Body of pancreas (tissue), 4 donors: ENCODE data around the gene CDK13. TPM values are rescaled to one million over a fixed set of nuclear protein-coding genes. Genes with fewer than 3 reads are reported as not detected.
"Not testable (repeated sequence)": the region's sequence is repeated elsewhere in the genome, so short reads cannot be mapped to it uniquely, and the experiment has no call there.

Experiments
- ATAC-seq: fragments of 150-250 bp; one replicate; pipeline ENCODE4 v1.9.1; 2016
- DNase-seq, 4 donors: peaks; one replicate each; pipeline ENCODE4 v3.0.0-alpha.2; 2019
- H3K27ac ChIP-seq, 4 donors: fragments of 200-600 bp; sonication (generic); 1 replicate in 3 of 4; 2 replicates in 1 of 4; pipeline versions ENCODE4 v1.5.1 to v1.6.1; 2016 to 2019; ENCODE audit warnings: mild to moderate bottlenecking in 1 of 4, mixed read lengths in 1 of 4, moderate library complexity in 1 of 4
- H3K27me3 ChIP-seq, 2 donors: fragments of 200-600 bp; sonication (generic); one replicate each; pipeline ENCODE4 v1.6.0; 2016; ENCODE audit warnings: mild to moderate bottlenecking in 1 of 2
- H3K36me3 ChIP-seq, 2 donors: fragments of 200-600 bp; sonication (generic); replicated peaks in 1 of 2; 2 replicates each; pipeline ENCODE4 v1.5.1; 2016; ENCODE audit warnings: low read depth in 2 of 2; ENCODE audit not compliant: insufficient read depth in 1 of 2
- H3K4me1 ChIP-seq: fragments of 200-600 bp; sonication (generic); one replicate; pipeline ENCODE4 v1.6.0; 2016
- H3K4me3 ChIP-seq, 2 donors: fragments of 200-600 bp; sonication (generic); 1 replicate in 1 of 2; 2 replicates in 1 of 2; pipeline ENCODE4 v1.5.1; 2016 to 2019
- H3K9me3 ChIP-seq, 3 donors: fragments of 200-600 bp; sonication (generic); 1 replicate in 2 of 3; 2 replicates in 1 of 3; pipeline ENCODE4 v1.5.1; 2016
- CTCF ChIP-seq, 7 experiments: fragments of 450-650 bp in 4 of 7; fragments of 200-600 bp in 3 of 7; sonication (generic) in 3 of 7; IDR thresholded peaks; one replicate each; pipeline ENCODE4 v1.5.1; 2016 to 2019; ENCODE audit warnings: antibody characterized with exemption in 7 of 7
- POLR2A ChIP-seq, 3 donors: fragments of 450-650 bp; IDR thresholded peaks; one replicate each; pipeline ENCODE4 v1.6.1; 2016; ENCODE audit warnings: antibody characterized with exemption in 3 of 3, mild to moderate bottlenecking in 2 of 3
- WGBS, 2 donors: methylation state at CpG; one replicate each; pipeline ENCODE4 v1.1.5; 2017; 5-methylcytosine and 5-hydroxymethylcytosine counted together
- intact Hi-C: fragments of 100-400 bp; cut with DNase I; formaldehyde crosslinking; loops from one replicate; pipeline ENCODE4 v1.15.1; 2023
- total RNA-seq, 2 donors: library from RNA; depleted of rRNA; stranded (reverse); fragments of >200 nt; gene quantifications; one replicate each; pipeline ENCODE4 v1.1.0, GENCODE V29; 2016

Gene CDK13
- total RNA-seq, 2 donors from 2014 or later = 73.2 to 97.6 TPM

GRCh38 chr7:40134428-40135316 lies 184.6 kb downstream of the CDK13 start, which contains the start of the genes MPLKIP and SUGCT:
TSS of gene MPLKIP (minus strand) at chr7:40134622. CDS start at chr7:40134567, 55 bp downstream.
TSS of gene SUGCT (plus strand) at chr7:40135005.
- Histone ChIP-seq H3K4me3 (peak within 1 kb of the TSS; percentile 58 to 96), H3K4me1 (peaks cover 31% of the 10 kb centered on the region), H3K27me3 (no peaks in the 10 kb centered on the region), H3K27ac (peak within 1 kb of the TSS; percentile 57 to 92 (median 90)), H3K9me3 (no peaks in the 10 kb centered on the region), H3K36me3 (no peaks in the 10 kb centered on the region)
- ATAC-seq (peak; percentile 95), DNase-seq (peak; percentile 86 to 91 (median 89))
- TF ChIP-seq POLR2A (IDR thresholded peaks at IDR 0.05) = peak; percentile 37 to 85 (median 78)
- TF ChIP-seq CTCF (IDR thresholded peaks at IDR 0.05) = peak; percentile 95 to 99 (median 97)
- WGBS, 2 donors = 1% methylated on average over 18 to 72 of the region's 75 CpGs
- intact Hi-C loops = no loop called here

DNA sequence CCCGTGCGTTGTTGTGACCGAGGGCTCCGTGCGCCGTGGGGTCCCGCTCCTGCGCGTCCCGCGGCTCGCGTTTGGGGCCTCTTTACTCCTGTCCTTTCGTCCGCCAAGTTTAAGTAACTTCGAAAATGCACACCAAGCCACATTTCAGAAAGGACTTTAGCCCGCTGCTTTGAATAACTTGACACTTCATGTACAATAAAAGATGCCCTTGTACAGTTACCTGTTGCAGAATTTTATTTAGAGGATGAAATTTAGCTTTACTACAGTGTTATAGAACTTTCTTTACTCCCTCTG lies 185.2 kb downstream of the CDK13 start:
- TF ChIP-seq POLR2A (IDR thresholded peaks at IDR 0.05) = no peak
- no peak for TF ChIP-seq CTCF (IDR thresholded peaks at IDR 0.05)
- no peaks in the 10 kb centered on the region for H3K9me3 ChIP-seq
- ATAC-seq = no peak
- H3K4me1 ChIP-seq = peaks cover 31% of the 10 kb centered on the region
- H3K27me3 ChIP-seq = no peaks in the 10 kb centered on the region
- peak overlapping the region in 1 of 2 donors; percentile 96 for H3K4me3 ChIP-seq
- peak overlapping the region; percentile 57 to 92 (median 90) for H3K27ac ChIP-seq
- DNase-seq = no peak
- intact Hi-C loops = no loop called here
- WGBS, 2 donors = 0 to 3% methylated on average over 4 to 17 of the region's 17 CpGs
- no peaks in the 10 kb centered on the region for H3K36me3 ChIP-seq

GRCh38 chr7:40137563-40137962 lies 187.5 kb downstream of the CDK13 start:
- Histone ChIP-seq H3K4me1 (peaks cover 15% of the 10 kb centered on the region), H3K4me3 (no peak overlapping the region), H3K9me3 (no peaks in the 10 kb centered on the region), H3K36me3 (no peaks in the 10 kb centered on the region), H3K27me3 (no peaks in the 10 kb centered on the region), H3K27ac (no peak overlapping the region)
- TF ChIP-seq CTCF (IDR thresholded peaks at IDR 0.05) (no peak), POLR2A (IDR thresholded peaks at IDR 0.05) (no peak)
- WGBS, 2 donors = 87 to 91% methylated on average over 2 of the region's 2 CpGs
- DNase-seq = no peak
- no peak for ATAC-seq
- intact Hi-C loops = no loop called here

- peaks cover 5% of the 10 kb centered on the region for H3K4me1 ChIP-seq
- 93% methylated on average over 5 of the region's 5 CpGs for WGBS, 2 donors
- no peaks in the 10 kb centered on the region for H3K36me3 ChIP-seq
- H3K9me3 ChIP-seq = no peaks in the 10 kb centered on the region
- DNase-seq (no peak), ATAC-seq (no peak)
- no peaks in the 10 kb centered on the region for H3K27me3 ChIP-seq
- intact Hi-C loops = no loop called here
- H3K27ac ChIP-seq = no peak overlapping the region
- no peak overlapping the region for H3K4me3 ChIP-seq
- TF ChIP-seq POLR2A (IDR thresholded peaks at IDR 0.05) = no peak
- TF ChIP-seq CTCF (IDR thresholded peaks at IDR 0.05) = no peak
Measured at GRCh38 chr7:40138973-40139372, 188.9 kb downstream of the CDK13 start.

- H3K4me1 ChIP-seq, intact Hi-C loops, H3K27ac ChIP-seq, ATAC-seq, DNase-seq, H3K4me3 ChIP-seq, H3K36me3 ChIP-seq, H3K9me3 ChIP-seq, H3K27me3 ChIP-seq: not testable (repeated sequence)
- 92 to 98% methylated on average over 13 of the region's 13 CpGs for WGBS, 2 donors
Measured at GRCh38 chr7:40139891-40140290, 189.8 kb downstream of the CDK13 start.

- H3K4me1 ChIP-seq, H3K9me3 ChIP-seq, intact Hi-C loops, ATAC-seq, DNase-seq, H3K27me3 ChIP-seq, H3K27ac ChIP-seq, H3K4me3 ChIP-seq, H3K36me3 ChIP-seq: not testable (repeated sequence)
- 90 to 93% methylated on average over 5 of the region's 5 CpGs for WGBS, 2 donors
Measured at GRCh38 chr7:40141916-40142315, 191.9 kb downstream of the CDK13 start.

DNA sequence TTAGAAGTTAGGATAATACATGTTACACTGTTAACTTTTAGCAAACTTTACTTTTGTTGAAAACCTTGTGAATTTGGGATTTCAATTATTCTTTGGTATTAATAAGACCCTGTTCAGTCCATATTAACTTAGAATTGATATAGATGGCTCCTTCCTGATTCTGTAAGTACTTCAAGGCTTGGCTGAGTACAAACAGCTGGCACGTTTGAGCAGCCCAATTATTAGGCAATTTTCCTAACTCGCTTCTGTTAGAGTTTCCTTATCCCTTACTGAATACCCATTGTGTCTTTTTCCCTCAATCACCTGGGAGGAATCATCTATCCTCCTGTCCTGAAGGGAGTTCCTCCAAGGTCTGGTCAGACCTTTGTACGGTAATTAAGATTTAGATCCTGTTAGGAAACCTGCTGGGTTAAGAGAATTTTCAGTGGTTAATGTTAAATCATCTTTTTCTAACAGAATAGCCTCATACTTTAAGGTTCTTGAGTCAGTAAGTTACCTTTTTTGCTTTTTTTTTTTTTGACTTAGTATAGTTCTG lies 195.6 kb downstream of the CDK13 start:
- DNase-seq, H3K4me1 ChIP-seq, H3K27ac ChIP-seq, H3K27me3 ChIP-seq, H3K36me3 ChIP-seq, ATAC-seq, H3K9me3 ChIP-seq, intact Hi-C loops, H3K4me3 ChIP-seq: not testable (repeated sequence)
- 76 to 93% methylated on average over 3 of the region's 3 CpGs for WGBS, 2 donors
